ENCODE data around the gene RELA. TPM values are rescaled to one million over a fixed set of nuclear protein-coding genes. Genes with fewer than 3 reads are reported as not detected.

Gene RELA
- total RNA-seq, 1 experiment from 2014 or later: 35.1 TPM

DNA sequence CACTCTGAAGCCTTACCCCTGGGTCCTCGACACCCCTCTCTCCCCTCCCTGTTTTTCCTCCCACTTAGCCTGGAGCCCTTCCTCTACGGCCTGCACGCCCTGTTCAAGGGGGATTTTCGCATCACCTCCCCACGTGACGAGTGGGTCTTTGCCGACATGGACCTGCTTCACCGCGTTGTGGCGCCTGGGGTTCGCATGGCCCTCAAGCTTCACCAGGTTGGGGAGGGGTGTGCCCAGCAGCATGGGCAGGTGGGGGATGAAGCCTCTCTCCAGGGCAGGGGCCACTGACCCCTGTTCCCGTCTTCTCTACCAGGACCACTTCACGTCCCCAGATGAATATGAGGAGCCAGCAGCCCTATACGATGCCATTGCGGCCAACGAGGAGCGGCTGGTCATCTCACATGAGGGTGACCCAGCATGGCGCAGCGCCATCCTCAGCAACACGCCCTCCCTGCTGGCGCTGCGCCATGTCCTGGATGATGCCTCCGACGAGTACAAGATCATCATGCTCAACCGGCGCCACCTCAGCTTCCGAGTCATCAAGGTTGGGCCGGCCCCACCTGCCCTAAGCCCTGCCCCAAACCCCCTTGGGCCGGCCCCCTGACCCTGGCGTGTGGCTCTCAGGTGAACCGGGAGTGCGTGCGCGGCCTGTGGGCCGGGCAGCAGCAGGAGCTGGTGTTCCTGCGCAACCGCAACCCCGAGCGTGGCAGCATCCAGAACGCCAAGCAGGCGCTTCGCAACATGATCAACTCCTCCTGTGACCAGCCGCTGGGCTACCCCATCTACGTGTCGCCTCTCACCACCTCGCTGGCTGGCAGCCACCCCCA lies 27.6 kb downstream of the RELA start (continued):
- TF ChIP-seq, protein P1, sequence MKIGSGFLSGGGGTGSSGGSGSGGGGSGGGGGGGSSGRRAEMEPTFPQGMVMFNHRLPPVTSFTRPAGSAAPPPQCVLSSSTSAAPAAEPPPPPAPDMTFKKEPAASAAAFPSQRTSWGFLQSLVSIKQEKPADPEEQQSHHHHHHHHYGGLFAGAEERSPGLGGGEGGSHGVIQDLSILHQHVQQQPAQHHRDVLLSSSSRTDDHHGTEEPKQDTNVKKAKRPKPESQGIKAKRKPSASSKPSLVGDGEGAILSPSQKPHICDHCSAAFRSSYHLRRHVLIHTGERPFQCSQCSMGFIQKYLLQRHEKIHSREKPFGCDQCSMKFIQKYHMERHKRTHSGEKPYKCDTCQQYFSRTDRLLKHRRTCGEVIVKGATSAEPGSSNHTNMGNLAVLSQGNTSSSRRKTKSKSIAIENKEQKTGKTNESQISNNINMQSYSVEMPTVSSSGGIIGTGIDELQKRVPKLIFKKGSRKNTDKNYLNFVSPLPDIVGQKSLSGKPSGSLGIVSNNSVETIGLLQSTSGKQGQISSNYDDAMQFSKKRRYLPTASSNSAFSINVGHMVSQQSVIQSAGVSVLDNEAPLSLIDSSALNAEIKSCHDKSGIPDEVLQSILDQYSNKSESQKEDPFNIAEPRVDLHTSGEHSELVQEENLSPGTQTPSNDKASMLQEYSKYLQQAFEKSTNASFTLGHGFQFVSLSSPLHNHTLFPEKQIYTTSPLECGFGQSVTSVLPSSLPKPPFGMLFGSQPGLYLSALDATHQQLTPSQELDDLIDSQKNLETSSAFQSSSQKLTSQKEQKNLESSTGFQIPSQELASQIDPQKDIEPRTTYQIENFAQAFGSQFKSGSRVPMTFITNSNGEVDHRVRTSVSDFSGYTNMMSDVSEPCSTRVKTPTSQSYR (CRISPR knock-in tag; IDR thresholded peaks at IDR 0.05): no peak
- TF ChIP-seq ZNF396 (CRISPR knock-in tag; IDR thresholded peaks at IDR 0.05; ENCODE audit: borderline replicate concordance) (no peak), SMAD3 (CRISPR knock-in tag; IDR thresholded peaks at IDR 0.05; ENCODE audit: borderline replicate concordance) (no peak), SP1 (CRISPR knock-in tag; conservative IDR thresholded peaks at IDR 0.05) (no peak)

DNA sequence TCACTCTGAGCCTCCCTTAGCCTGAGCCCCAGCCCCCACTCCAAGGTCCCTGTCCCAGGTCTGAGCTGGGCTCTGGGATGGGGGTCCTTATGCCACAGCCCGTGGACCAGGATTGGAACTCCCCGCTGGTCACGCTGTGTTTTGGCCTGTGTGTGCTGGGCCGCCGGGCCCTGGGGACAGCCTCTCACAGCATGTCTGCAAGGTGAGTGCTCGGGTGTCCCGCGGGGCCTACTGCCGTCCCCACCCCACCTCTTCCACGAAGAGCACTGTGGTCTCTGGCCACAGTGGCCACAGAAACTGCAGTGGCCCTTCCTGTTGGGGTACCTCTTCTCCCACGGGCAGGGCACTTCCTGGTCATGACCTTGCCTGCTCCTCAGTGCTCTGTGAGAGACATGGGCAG lies 28.3 kb downstream of the RELA start:
- no peak for DNase-seq (ENCODE audit: low spot score)
- H3K4me3 Mint-ChIP-seq: no peak overlapping the region
- CTCF ChIA-PET: no interaction called here

DNA sequence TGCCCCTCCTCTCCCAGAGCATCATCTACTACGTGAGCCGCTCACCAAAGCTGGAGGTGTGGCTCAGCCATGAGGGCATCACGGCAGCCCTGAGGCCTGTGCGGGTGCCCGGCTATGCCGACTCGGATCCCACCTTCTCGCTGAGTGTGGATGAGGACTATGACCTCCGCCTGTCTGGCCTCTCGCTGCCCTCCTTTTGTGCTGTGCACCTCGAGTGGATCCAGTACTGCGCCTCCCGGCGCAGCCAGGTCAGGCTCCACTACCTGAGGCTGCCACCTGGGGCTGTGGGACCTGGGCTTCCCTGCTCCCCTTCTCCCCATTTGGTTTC lies 28.6 kb downstream of the RELA start:
- Mint-ChIP-seq H3K36me3 (peaks cover 18% of the 10 kb centered on the region), H3K27ac (no peak overlapping the region), H3K4me1 (peaks cover 16% of the 10 kb centered on the region), H3K9me3 (no peaks in the 10 kb centered on the region), H3K4me3 (no peak overlapping the region), H3K27me3 (ENCODE audit: low read depth) (no peaks in the 10 kb centered on the region)
- POLR2A ChIA-PET: no interaction called here
- ATAC-seq (no peak), DNase-seq (ENCODE audit: low spot score) (no peak)
- TF ChIP-seq, protein P2, sequence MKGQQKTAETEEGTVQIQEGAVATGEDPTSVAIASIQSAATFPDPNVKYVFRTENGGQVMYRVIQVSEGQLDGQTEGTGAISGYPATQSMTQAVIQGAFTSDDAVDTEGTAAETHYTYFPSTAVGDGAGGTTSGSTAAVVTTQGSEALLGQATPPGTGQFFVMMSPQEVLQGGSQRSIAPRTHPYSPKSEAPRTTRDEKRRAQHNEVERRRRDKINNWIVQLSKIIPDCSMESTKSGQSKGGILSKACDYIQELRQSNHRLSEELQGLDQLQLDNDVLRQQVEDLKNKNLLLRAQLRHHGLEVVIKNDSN (CRISPR knock-in tag; IDR thresholded peaks at IDR 0.05): no peak
- TF ChIP-seq ZNF671 (CRISPR knock-in tag; IDR thresholded peaks at IDR 0.05) (no peak), EMX1 (CRISPR knock-in tag; IDR thresholded peaks at IDR 0.05) (no peak), ZNF416 (CRISPR knock-in tag; IDR thresholded peaks at IDR 0.05) (no peak), NR2C2 (CRISPR knock-in tag; IDR thresholded peaks at IDR 0.05) (no peak), RELA (CRISPR knock-in tag; IDR thresholded peaks at IDR 0.05; ENCODE audit: borderline replicate concordance) (no peak), HMGA2 (CRISPR knock-in tag; IDR thresholded peaks at IDR 0.05) (no peak), ELF4 (CRISPR knock-in tag; IDR thresholded peaks at IDR 0.05; ENCODE audit: low read depth) (no peak), FOXK1 (CRISPR knock-in tag; IDR thresholded peaks at IDR 0.05) (no peak), TEAD1 (CRISPR knock-in tag; IDR thresholded peaks at IDR 0.05) (no peak), CREM (CRISPR knock-in tag; IDR thresholded peaks at IDR 0.05) (no peak), ZNF232 (CRISPR knock-in tag; IDR thresholded peaks at IDR 0.05) (no peak)
- TF ChIP-seq, protein P3, sequence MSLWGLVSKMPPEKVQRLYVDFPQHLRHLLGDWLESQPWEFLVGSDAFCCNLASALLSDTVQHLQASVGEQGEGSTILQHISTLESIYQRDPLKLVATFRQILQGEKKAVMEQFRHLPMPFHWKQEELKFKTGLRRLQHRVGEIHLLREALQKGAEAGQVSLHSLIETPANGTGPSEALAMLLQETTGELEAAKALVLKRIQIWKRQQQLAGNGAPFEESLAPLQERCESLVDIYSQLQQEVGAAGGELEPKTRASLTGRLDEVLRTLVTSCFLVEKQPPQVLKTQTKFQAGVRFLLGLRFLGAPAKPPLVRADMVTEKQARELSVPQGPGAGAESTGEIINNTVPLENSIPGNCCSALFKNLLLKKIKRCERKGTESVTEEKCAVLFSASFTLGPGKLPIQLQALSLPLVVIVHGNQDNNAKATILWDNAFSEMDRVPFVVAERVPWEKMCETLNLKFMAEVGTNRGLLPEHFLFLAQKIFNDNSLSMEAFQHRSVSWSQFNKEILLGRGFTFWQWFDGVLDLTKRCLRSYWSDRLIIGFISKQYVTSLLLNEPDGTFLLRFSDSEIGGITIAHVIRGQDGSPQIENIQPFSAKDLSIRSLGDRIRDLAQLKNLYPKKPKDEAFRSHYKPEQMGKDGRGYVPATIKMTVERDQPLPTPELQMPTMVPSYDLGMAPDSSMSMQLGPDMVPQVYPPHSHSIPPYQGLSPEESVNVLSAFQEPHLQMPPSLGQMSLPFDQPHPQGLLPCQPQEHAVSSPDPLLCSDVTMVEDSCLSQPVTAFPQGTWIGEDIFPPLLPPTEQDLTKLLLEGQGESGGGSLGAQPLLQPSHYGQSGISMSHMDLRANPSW (CRISPR knock-in tag; conservative IDR thresholded peaks at IDR 0.05; ENCODE audit: low read depth): no peak
- TF ChIP-seq, protein P4, sequence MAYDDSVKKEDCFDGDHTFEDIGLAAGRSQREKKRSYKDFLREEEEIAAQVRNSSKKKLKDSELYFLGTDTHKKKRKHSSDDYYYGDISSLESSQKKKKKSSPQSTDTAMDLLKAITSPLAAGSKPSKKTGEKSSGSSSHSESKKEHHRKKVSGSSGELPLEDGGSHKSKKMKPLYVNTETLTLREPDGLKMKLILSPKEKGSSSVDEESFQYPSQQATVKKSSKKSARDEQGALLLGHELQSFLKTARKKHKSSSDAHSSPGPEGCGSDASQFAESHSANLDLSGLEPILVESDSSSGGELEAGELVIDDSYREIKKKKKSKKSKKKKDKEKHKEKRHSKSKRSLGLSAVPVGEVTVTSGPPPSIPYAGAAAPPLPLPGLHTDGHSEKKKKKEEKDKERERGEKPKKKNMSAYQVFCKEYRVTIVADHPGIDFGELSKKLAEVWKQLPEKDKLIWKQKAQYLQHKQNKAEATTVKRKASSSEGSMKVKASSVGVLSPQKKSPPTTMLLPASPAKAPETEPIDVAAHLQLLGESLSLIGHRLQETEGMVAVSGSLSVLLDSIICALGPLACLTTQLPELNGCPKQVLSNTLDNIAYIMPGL (CRISPR knock-in tag; IDR thresholded peaks at IDR 0.05): no peak
- TF ChIP-seq, protein P5, sequence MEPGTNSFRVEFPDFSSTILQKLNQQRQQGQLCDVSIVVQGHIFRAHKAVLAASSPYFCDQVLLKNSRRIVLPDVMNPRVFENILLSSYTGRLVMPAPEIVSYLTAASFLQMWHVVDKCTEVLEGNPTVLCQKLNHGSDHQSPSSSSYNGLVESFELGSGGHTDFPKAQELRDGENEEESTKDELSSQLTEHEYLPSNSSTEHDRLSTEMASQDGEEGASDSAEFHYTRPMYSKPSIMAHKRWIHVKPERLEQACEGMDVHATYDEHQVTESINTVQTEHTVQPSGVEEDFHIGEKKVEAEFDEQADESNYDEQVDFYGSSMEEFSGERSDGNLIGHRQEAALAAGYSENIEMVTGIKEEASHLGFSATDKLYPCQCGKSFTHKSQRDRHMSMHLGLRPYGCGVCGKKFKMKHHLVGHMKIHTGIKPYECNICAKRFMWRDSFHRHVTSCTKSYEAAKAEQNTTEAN (CRISPR knock-in tag; IDR thresholded peaks at IDR 0.05): no peak
- TF ChIP-seq, protein P6, sequence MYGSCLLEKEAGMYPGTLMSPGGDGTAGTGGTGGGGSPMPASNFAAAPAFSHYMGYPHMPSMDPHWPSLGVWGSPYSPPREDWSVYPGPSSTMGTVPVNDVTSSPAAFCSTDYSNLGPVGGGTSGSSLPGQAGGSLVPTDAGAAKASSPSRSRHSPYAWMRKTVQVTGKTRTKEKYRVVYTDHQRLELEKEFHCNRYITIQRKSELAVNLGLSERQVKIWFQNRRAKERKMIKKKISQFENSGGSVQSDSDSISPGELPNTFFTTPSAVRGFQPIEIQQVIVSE (CRISPR knock-in tag; IDR thresholded peaks at IDR 0.05; ENCODE audit: borderline replicate concordance): no peak
- CTCF ChIA-PET: no interaction called here

More for the DNA sequence above, 28.3 kb downstream of the RELA start:
- Mint-ChIP-seq H3K36me3 (peaks cover 14% of the 10 kb centered on the region), H3K27ac (no peak overlapping the region), H3K4me1 (peaks cover 16% of the 10 kb centered on the region), H3K9me3 (no peaks in the 10 kb centered on the region), H3K27me3 (ENCODE audit: low read depth) (no peaks in the 10 kb centered on the region)
- POLR2A ChIA-PET: no interaction called here
- TF ChIP-seq ESRRA (CRISPR knock-in tag; IDR thresholded peaks at IDR 0.05; ENCODE audit: borderline replicate concordance) (no peak), ZNF317 (CRISPR knock-in tag; IDR thresholded peaks at IDR 0.05; ENCODE audit: borderline replicate concordance, low read depth) (no peak), NFYB (CRISPR knock-in tag; conservative IDR thresholded peaks at IDR 0.05; ENCODE audit: low read depth) (no peak), RORB (CRISPR knock-in tag; IDR thresholded peaks at IDR 0.05) (no peak)
- no peak for ATAC-seq

Measured in WTC11 (cell line).